COLO668 (cell line): ENCODE results near the gene MRPS14.
"Not testable (repeated sequence)": the region's sequence is repeated elsewhere in the genome, so short reads cannot be mapped to it uniquely, and the experiment has no call there.

ENCODE experiments used
- DNase-seq: peaks from one replicate; lab custom pipeline; 2025; ENCODE audit not compliant: unreplicated experiment; lab: John Stamatoyannopoulos, UW

The MRPS14 gene

GRCh38 chr1:175024773-175025172 is 1.5 kb upstream of the MRPS14 start:
- no peak for DNase-seq

- not testable (repeated sequence) for DNase-seq
These were observed 657 bp upstream of the MRPS14 start for GRCh38 chr1:175023922-175024242.

GRCh38 chr1:175019524-175019923 is 3.7 kb downstream of the MRPS14 start:
- no peak for DNase-seq

GRCh38 chr1:175015243-175015642 is 8.0 kb downstream of the MRPS14 start:
- no peak for DNase-seq

- DNase-seq: no peak
These were observed 9.8 kb downstream of the MRPS14 start for GRCh38 chr1:175013445-175013844.

GRCh38 chr1:175009532-175009931 is 13.7 kb downstream of the MRPS14 start:
- no peak for DNase-seq

- no peak for DNase-seq
These were observed 18.0 kb downstream of the MRPS14 start for GRCh38 chr1:175005085-175005783.

GRCh38 chr1:175003521-175003920 is 19.7 kb downstream of the MRPS14 start:
- no peak for DNase-seq

- DNase-seq: no peak
These were observed 20.2 kb downstream of the MRPS14 start for GRCh38 chr1:175002910-175003517.

- no peak for DNase-seq
These were observed 22.5 kb downstream of the MRPS14 start for GRCh38 chr1:175000697-175001187.

GRCh38 chr1:174999936-175000696 is 23.1 kb downstream of the MRPS14 start, which contains the start of gene CACYBP:
TSS of gene CACYBP (plus strand) at chr1:174999947. CDS start at chr1:175000181, 234 bp downstream.
- DNase-seq: peak; percentile 74

- DNase-seq: peak; percentile 98
These were observed 23.8 kb downstream of the MRPS14 start for GRCh38 chr1:174999216-174999935.

GRCh38 chr1:174998569-174999215 is 24.5 kb downstream of the MRPS14 start:
- peak; percentile 61 for DNase-seq

- DNase-seq: no peak
These were observed 26.2 kb downstream of the MRPS14 start for GRCh38 chr1:174997041-174997440.

- no peak for DNase-seq
These were observed 26.7 kb downstream of the MRPS14 start for GRCh38 chr1:174996476-174996875.

- DNase-seq: no peak
These were observed 27.3 kb downstream of the MRPS14 start for GRCh38 chr1:174995916-174996315.

- no peak for DNase-seq
These were observed 28.1 kb downstream of the MRPS14 start for GRCh38 chr1:174995121-174995520.

- DNase-seq: no peak
These were observed 31.8 kb downstream of the MRPS14 start for GRCh38 chr1:174991473-174991872.

- peak; percentile 18 for DNase-seq
These were observed 32.7 kb downstream of the MRPS14 start for GRCh38 chr1:174990382-174990999.

- no peak for DNase-seq
These were observed 33.5 kb downstream of the MRPS14 start for GRCh38 chr1:174989536-174990220.
